Activated CD8-positive, alpha-beta memory T cell treated with anti-CD3 and anti-CD28 coated beads, Interleukin-2, amount 50 U/mL, for 48 hours (primary cell): Measurements from ENCODE around the gene SLC19A1.

Experiments used
- DNase-seq: peaks from one replicate; pipeline ENCODE4 v3.0.0-alpha.2; 2020

Gene SLC19A1

GRCh38 chr21:45449658-45450422 lies 92.4 kb downstream of the SLC19A1 start:
- DNase-seq: no peak

DNA sequence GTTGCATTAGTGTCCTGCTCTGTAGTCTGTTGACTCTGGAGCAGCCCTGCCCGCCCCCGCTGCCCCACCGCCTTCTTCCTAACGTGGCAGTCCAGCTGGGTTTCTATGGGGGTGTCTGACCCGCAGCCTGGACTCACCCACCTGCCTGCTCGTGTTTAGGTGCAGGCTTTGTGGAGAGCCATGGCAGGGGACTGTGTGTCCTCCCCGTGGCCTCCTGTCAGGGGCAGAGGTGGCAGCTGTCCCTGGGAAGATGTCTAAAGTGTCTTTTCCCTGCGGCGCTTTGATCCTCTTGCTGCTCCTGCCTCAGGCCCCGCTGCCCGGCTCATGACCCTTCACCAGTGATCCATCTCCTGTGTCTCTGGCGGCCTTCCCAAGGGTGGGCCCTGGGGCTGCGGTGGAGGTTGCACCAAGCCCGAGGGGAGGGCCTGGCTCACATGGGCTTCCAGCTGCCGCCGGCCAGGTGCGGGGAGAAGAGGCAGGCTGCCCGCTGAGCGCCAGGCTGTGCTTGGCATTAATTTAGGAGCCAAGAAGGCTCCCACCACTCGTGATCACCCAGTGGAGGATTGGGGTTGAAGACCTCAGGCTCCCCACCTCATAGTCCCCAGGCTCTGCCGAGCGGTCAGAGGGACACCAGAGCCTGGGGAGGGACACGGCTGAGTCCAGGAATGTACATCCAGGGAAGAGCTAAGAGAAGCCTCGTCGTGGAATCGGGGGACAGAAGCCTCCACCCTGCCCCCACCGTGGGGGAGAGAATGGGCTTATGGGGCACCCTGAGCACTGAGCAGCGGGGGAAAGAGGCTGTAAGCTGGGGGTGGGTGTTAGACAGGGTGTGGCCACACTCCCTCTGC lies 93.2 kb downstream of the SLC19A1 start:
- DNase-seq: no peak

- DNase-seq: no peak
These were observed 93.9 kb downstream of the SLC19A1 start for GRCh38 chr21:45448283-45448809.
